K562 treated with DMSO at 1 percent for 12 hours (cell line): Measurements from ENCODE around the gene EEF1AKMT4. TPM values are rescaled to one million over a fixed set of nuclear protein-coding genes. Genes with fewer than 3 reads are reported as not detected.

Experiments used
- total RNA-seq: library from RNA; unstranded; fragments of 300-600 nt; gene quantifications from 2 replicates; pipeline ENCODE4 v1.2.3, GENCODE V29; 2022; ENCODE audit not compliant: insufficient read depth

EEF1AKMT4 gene
- 10.6 and 16.2 TPM in 2 replicates for total RNA-seq

DNA sequence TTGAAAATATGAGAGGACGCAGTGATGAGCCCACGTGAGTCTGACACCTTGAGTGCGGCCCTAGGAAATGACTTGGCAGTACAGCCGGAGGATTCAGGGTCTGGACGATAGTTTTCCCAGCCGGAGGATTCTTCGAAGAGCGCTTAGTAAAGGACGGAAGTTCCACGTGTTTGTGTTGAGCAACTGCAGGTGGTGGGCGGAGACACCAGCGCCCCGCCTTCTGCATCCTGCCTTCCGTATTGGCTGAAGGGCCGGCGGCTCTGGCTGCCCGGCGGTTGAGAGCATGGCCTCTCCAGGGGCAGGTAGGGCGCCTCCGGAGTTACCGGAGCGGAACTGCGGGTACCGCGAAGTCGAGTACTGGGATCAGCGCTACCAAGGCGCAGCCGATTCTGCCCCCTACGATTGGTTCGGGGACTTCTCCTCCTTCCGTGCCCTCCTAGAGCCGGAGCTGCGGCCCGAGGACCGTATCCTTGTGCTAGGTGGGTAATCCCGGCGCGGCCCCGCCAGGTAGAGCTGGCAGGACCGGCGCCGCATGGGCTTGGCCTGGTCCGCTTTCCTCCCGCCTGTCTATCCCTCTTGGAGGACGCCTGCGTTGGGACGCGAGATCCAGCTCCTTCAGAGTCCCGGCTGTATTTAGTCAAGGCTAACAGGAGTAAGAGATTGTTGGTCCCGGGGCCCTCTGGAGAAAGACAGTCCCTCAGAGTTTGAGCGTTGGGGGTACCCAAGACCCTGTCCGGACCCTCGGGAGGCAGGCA is at the start of gene EEF1AKMT4:
TSS of gene EEF1AKMT4 (plus strand) at position 261 of the 755 bp plus-strand sequence. CDS start at position 284, 23 bp downstream.

DNA sequence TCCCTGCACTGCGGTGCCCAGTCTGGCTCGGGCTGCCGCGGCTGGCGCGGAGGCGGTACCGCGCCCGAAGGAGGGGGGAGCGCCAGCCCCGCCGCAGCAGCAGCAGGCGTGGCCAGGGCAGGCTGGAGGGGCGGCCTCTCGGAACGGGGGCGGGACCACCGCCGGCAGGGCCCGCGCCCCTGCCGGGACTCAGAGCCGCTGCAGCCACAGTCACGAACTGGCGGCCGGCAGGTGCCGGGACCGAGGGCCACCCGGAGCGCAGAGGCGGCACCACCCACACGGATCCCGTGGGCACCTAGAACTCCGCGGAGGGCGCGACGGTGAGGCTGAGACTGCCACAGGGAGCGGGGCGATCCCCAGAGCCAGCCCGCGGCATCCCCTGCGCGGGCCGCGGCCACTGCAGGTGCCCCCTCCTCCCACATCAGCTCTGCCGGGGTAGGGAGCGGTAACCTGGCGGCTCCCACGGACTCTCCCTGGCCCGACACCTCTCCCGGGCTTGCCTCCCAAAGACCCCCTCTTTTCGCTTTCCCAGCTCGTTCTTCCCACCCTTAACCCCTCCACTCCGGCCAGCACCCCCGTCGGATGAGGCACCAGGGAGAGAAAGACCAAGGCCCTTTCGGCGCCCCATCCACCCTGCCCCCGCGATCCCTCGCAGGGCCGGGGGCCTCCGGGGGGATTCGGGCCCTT is 19.9 kb upstream of the EEF1AKMT4 start, which contains the start of gene VWA5B2:
TSS of gene VWA5B2 (plus strand) at position 192 of the 687 bp plus-strand sequence. CDS start 944 bp downstream, outside the sequence.

DNA sequence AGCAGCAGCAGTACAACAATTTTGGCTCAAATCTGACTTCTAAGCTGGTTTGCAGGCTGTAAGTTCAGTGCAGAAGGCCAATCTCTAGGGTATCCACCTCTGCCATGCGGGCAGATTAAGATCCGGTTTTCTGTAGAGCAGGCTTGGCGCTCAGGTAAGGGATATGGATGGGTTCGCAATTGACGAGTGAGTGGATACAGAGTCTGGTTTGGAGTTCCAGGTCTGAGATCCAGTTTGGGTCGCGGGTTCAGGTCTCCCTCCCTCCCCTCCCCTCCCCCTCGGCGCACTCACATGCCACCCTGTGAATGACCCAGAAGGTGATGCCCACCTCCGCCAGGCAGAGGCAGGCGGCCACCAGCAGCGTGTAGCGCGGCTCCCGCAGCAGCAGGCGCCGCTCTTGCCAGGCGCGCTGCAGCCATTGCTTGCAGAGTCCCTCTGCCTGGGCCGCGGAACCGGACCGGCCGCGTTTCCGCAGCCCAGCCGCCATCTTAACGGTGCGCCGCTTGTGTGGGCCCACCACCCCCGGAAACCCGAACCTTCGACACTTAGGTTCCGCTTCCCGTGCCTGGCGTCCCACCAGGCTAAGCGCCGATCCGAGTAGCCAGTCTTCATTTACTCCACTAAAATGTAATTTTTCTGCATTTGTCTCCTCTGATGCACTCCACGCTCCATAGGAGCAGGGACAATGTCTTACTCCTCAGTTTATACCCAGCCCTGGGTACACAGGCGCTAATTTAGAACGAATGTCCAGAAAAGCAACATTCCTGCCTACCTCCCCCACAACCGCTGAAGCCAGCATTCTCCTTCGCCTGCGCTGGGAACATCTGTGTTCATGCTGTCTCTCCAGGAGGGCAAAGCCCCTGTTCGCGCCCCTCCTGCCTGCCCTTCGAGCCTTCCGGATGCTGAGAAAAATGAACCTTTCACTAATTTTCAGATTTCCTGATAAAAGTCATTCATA is 739 bp upstream of the EEF1AKMT4 start, which contains the start of gene ALG3:
TSS of gene ALG3 (minus strand) at position 509 of the 958 bp plus-strand sequence. CDS start at position 487, 22 bp downstream.

DNA sequence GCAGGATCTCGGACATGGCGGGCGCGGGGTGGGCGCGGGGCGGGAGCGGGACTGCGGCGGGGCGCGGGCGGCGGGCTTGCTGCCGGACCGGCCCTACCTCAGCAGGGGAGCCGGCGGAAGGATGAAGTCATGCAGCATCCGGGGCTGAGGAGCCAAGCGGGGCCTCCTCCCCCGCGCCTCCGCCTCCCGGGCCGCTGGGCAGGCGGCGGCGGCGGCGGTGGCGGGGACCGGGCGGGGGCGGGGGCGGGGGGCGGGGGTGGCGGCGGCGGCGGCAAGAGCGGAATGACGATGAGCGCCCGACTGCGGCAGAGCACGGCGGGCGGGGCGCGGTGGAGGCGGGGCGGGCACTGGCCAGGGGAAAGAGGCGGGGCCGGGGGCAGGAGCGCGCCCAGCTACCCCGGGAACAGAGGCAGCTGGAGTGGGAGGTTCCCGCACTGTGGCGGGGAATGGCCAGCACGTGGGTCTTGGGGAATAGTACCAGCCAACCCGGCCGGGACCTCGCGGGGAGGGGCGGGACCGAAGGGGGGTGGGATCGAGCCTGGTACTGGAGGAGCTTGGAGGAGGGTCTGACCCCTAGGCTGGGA is 11.9 kb downstream of the EEF1AKMT4 start, which contains the start of gene CAMK2N2:
TSS of gene CAMK2N2 (minus strand) at position 284 of the 584 bp plus-strand sequence. CDS start at position 16, 268 bp downstream.

DNA sequence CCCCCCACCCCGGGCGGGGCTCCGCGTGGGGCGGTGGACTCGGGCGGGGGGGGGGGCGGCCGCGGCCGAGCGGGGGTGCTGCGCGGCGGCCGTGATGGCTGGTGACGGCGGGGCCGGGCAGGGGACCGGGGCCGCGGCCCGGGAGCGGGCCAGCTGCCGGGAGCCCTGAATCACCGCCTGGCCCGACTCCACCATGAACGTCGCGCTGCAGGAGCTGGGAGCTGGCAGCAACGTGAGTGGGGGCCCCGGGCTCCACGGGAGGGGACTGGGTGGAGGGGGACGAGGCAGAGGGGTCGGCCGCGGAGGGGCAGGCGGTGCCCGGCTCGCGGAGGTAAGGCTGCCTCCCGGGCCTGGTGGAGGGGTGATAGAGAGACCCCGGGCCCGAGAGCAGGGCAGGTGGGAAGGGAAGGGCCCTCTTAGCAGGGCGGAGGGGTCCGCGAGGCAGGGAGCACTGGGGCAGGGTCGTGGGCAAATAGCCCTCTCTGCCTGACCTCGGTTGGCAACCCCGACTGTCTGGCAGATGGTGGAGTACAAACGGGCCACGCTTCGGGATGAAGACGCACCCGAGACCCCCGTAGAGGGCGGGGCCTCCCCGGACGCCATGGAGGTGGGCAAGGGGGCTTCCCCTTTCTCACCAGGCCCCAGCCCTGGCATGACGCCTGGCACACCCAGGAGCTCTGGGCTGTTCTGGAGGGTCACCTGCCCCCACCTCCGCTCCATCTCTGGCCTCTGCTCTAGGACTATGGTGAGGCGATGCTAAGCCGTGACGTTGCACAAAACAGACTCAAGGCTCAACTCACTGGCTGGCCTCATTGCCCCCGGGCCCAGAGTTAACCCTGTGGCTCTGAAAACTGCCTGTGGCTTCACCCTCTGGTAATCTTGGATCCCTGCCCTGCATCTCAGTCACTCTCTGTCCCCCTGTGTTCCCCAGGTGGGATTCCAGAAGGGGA is 26.8 kb downstream of the EEF1AKMT4 start, which contains the start of gene ECE2:
TSS of gene ECE2 (plus strand) at position 62 of the 950 bp plus-strand sequence. CDS start at position 194, 132 bp downstream.

DNA sequence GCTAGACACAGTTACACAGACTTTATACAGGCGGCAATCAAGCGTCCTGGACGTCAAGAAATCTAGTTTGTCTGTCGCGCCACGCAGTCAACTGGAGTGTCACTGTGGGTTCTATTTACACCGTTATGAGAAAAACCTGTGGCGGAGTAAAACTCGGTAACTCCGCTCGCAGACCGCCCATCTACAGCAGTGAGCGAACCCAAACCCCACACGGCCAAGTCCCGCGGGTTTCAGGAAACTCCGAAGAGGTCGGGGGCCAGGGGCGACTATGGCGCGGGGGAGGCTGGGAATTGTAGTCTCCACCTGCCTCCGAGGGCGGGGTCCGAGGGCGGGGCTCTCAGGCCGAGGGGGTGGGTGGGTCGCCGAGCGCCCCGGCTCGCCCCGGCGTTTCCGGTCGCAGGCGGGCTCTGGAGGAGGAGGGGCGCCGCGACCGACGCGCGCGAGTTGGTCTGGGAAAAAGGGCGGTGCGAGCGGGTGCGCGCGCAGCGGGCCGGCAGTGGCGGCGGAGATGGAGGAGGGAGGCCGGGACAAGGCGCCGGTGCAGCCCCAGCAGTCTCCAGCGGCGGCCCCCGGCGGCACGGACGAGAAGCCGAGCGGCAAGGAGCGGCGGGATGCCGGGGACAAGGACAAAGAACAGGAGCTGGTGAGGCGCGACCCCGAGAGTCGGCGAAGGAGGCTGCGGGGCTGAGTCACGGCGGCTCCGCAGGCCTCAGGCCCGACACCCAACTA is 49.5 kb downstream of the EEF1AKMT4 start, which contains the start of gene PSMD2:
TSS of gene PSMD2 (plus strand) at position 483 of the 729 bp plus-strand sequence. CDS start at position 509, 26 bp downstream.

Other genes with a start within 250 kb of the EEF1AKMT4 start
- 10.7 and 30.3 TPM in 2 replicates for gene ABCC5, start 231.8 kb upstream of the EEF1AKMT4 start, total RNA-seq
- not detected in 2 replicates for gene HTR3D, start 217.9 kb upstream of the EEF1AKMT4 start, total RNA-seq
- not detected in 2 replicates for gene HTR3C, start 196.6 kb upstream of the EEF1AKMT4 start, total RNA-seq
- not detected in 2 replicates for gene HTR3E, start 152.6 kb upstream of the EEF1AKMT4 start, total RNA-seq
- gene EIF2B5, start 114.3 kb upstream of the EEF1AKMT4 start, total RNA-seq: 43.2 and 69.8 TPM in 2 replicates
- gene DVL3, start 94.3 kb upstream of the EEF1AKMT4 start, total RNA-seq: 18.5 and 63.6 TPM in 2 replicates
- 473 and 546 TPM in 2 replicates for gene AP2M1, start 74.8 kb upstream of the EEF1AKMT4 start, total RNA-seq
- 37.1 and 46.9 TPM in 2 replicates for gene ABCF3, start 63.5 kb upstream of the EEF1AKMT4 start, total RNA-seq
- not detected in 2 replicates for gene VWA5B2, start 20.1 kb upstream of the EEF1AKMT4 start, total RNA-seq
- gene ALG3, start 710 bp upstream of the EEF1AKMT4 start, total RNA-seq: 64.3 and 90.9 TPM in 2 replicates
- gene CAMK2N2, start 11.9 kb downstream of the EEF1AKMT4 start, total RNA-seq: not detected in 2 replicates
- not detected in 2 replicates for gene ECE2, start 26.4 kb downstream of the EEF1AKMT4 start, total RNA-seq
- 273 and 379 TPM in 2 replicates for gene PSMD2, start 49.6 kb downstream of the EEF1AKMT4 start, total RNA-seq
- gene EIF4G1, start 64.9 kb downstream of the EEF1AKMT4 start, total RNA-seq: 136 and 214 TPM in 2 replicates
- gene FAM131A, start 87.9 kb downstream of the EEF1AKMT4 start, total RNA-seq: 15.2 and 18.3 TPM in 2 replicates
- gene CLCN2, start 111.9 kb downstream of the EEF1AKMT4 start, total RNA-seq: 5.2 and 12.0 TPM in 2 replicates
- 101 and 109 TPM in 2 replicates for gene POLR2H, start 112.0 kb downstream of the EEF1AKMT4 start, total RNA-seq
- 0.62 TPM in 1 of 2 replicates, not detected in the other for gene THPO, start 128.5 kb downstream of the EEF1AKMT4 start, total RNA-seq
- gene CHRD, start 130.4 kb downstream of the EEF1AKMT4 start, total RNA-seq: 0.41 and 3.4 TPM in 2 replicates